Stimulated activated CD8-positive, alpha-beta memory T cell treated with anti-CD3 and anti-CD28 coated beads, Interleukin-7, amount 100 ng/mL, for 24 hours (primary cell): ENCODE data around the gene PPP1R9B.

Experiments
- DNase-seq: peaks from one replicate; pipeline ENCODE4 v3.0.0-alpha.2; 2020; ENCODE audit warnings: low read depth

Gene PPP1R9B

GRCh38 chr17:50187751-50188530 is 37.5 kb upstream of the PPP1R9B start:
- DNase-seq, result no peak

- DNase-seq, result no peak
Measured at GRCh38 chr17:50187394-50187725, 36.9 kb upstream of the PPP1R9B start.

- no peak for DNase-seq
Measured at GRCh38 chr17:50186661-50187393, 36.4 kb upstream of the PPP1R9B start.

- no peak for DNase-seq
Measured at GRCh38 chr17:50185631-50186471, 35.4 kb upstream of the PPP1R9B start.

GRCh38 chr17:50184611-50185398 is 34.3 kb upstream of the PPP1R9B start:
- DNase-seq, result no peak

GRCh38 chr17:50184064-50184463 is 33.6 kb upstream of the PPP1R9B start:
- no peak for DNase-seq

GRCh38 chr17:50183421-50183994 is 33.0 kb upstream of the PPP1R9B start:
- DNase-seq, result no peak

- DNase-seq, result no peak
Measured at GRCh38 chr17:50182783-50183420, 32.4 kb upstream of the PPP1R9B start.

- no peak for DNase-seq
Measured at GRCh38 chr17:50181591-50182560, 31.4 kb upstream of the PPP1R9B start.

- DNase-seq, result no peak
Measured at GRCh38 chr17:50181144-50181543, 30.7 kb upstream of the PPP1R9B start.

GRCh38 chr17:50180620-50181019 is 30.1 kb upstream of the PPP1R9B start:
- DNase-seq, result no peak

GRCh38 chr17:50180111-50180510 is 29.6 kb upstream of the PPP1R9B start:
- no peak for DNase-seq

- no peak for DNase-seq
Measured at GRCh38 chr17:50177983-50178834, 27.7 kb upstream of the PPP1R9B start.

GRCh38 chr17:50177476-50177875 is 27.0 kb upstream of the PPP1R9B start:
- no peak for DNase-seq

- no peak for DNase-seq
Measured at GRCh38 chr17:50176559-50177357, 26.3 kb upstream of the PPP1R9B start.

GRCh38 chr17:50175035-50175807 is 24.7 kb upstream of the PPP1R9B start:
- no peak for DNase-seq

GRCh38 chr17:50174444-50174843 is 24.0 kb upstream of the PPP1R9B start:
- DNase-seq, result no peak
